CD14-positive monocyte (primary cell): ENCODE data around the gene HOXB4. TPM values are rescaled to one million over a fixed set of nuclear protein-coding genes. Genes with fewer than 3 reads are reported as not detected.
A peak's percentile ranks its signal among the peaks of the same experiment; 100 is the strongest.

Source experiments
- DNase-seq, 3 donors: peaks; one replicate each; pipeline ENCODE4 v3.0.0-alpha.2; 2011 to 2022
- H2AFZ ChIP-seq: 2 replicates; pipeline ENCODE4 v1.6.0; 2012; ENCODE audit warnings: mild to moderate bottlenecking, low read depth, low read length, inconsistent platforms; ENCODE audit not compliant: insufficient read depth, poor library complexity, severe bottlenecking
- H3K27ac ChIP-seq, 2 donors: 1 replicate in 1 of 2; 2 replicates in 1 of 2; pipeline ENCODE4 v1.5.1; 2012 to 2013; ENCODE audit warnings: low read length in 2 of 2, control low read depth in 1 of 2, inconsistent platforms in 1 of 2, low read depth in 1 of 2, mild to moderate bottlenecking in 1 of 2
- H3K27me3 ChIP-seq, 2 donors: one replicate each; pipeline versions ENCODE4 v1.6.0 to v1.6.1; 2011 to 2013; ENCODE audit warnings: low read length in 2 of 2; ENCODE audit not compliant: control insufficient read depth in 2 of 2, insufficient read depth in 2 of 2
- H3K36me3 ChIP-seq, 2 donors: replicated peaks in 1 of 2; 1 replicate in 1 of 2; 2 replicates in 1 of 2; pipeline versions ENCODE4 v1.5.1 to v1.6.1; 2012 to 2013; ENCODE audit warnings: low read length in 2 of 2, control low read depth in 1 of 2, inconsistent platforms in 1 of 2, mild to moderate bottlenecking in 1 of 2; ENCODE audit not compliant: insufficient read depth in 2 of 2, control insufficient read depth in 1 of 2
- H3K4me1 ChIP-seq, 2 donors: 1 replicate in 1 of 2; 2 replicates in 1 of 2; pipeline versions ENCODE4 v1.5.1 to v1.6.1; 2012 to 2013; ENCODE audit warnings: low read length in 2 of 2, control low read depth in 1 of 2, inconsistent platforms in 1 of 2, mild to moderate bottlenecking in 1 of 2, moderate library complexity in 1 of 2; ENCODE audit not compliant: insufficient read depth in 2 of 2, control insufficient read depth in 1 of 2
- H3K4me2 ChIP-seq: replicated peaks from 2 replicates; pipeline ENCODE3; 2012; ENCODE audit warnings: low read length, moderate library complexity, mild to moderate bottlenecking; ENCODE audit not compliant: poor library complexity, severe bottlenecking; ENCODE audit errors: extremely low read depth
- H3K4me3 ChIP-seq, 3 experiments: fragments of 200-600 bp in 1 of 3; sonication (generic) in 1 of 3; replicated peaks in 1 of 3; 1 replicate in 2 of 3; 2 replicates in 1 of 3; pipeline ENCODE4 v1.5.1; 2011 to 2013; ENCODE audit warnings: low read length in 3 of 3, mild to moderate bottlenecking in 3 of 3, control low read depth in 2 of 3, low read depth in 2 of 3, inconsistent platforms in 1 of 3, moderate library complexity in 1 of 3
- H3K79me2 ChIP-seq: 2 replicates; pipeline ENCODE4 v1.6.0; 2012; ENCODE audit warnings: mild to moderate bottlenecking, control low read depth, inconsistent platforms, low read length, moderate library complexity; ENCODE audit not compliant: insufficient read depth
- H3K9ac ChIP-seq: 2 replicates; pipeline ENCODE4 v1.6.0; 2017; ENCODE audit warnings: low read length, mild to moderate bottlenecking; ENCODE audit not compliant: insufficient read depth, poor library complexity, severe bottlenecking
- H3K9me3 ChIP-seq, 2 donors: replicated peaks in 1 of 2; 1 replicate in 1 of 2; 2 replicates in 1 of 2; pipeline versions ENCODE4 v1.5.1 to v1.6.1; 2012 to 2013; ENCODE audit warnings: low read length in 2 of 2, control low read depth in 1 of 2; ENCODE audit not compliant: control insufficient read depth in 1 of 2, insufficient read depth in 1 of 2
- H4K20me1 ChIP-seq: 2 replicates; pipeline ENCODE4 v1.6.0; 2012; ENCODE audit warnings: mild to moderate bottlenecking, low read length, control low read depth, moderate library complexity; ENCODE audit not compliant: insufficient read depth
- H3K27ac Mint-ChIP-seq, 7 donors: one replicate each; pipeline ENCODE4 v1.8.0; 2020; ENCODE audit warnings: mild to moderate bottlenecking in 7 of 7, mixed read lengths in 7 of 7, moderate library complexity in 6 of 7, inconsistent platforms in 2 of 7
- H3K27me3 Mint-ChIP-seq, 3 donors: one replicate each; pipeline ENCODE4 v1.8.0; 2021 to 2022; ENCODE audit warnings: low read depth in 3 of 3, mild to moderate bottlenecking in 3 of 3, mixed read lengths in 3 of 3, moderate library complexity in 3 of 3, inconsistent platforms in 1 of 3
- H3K36me3 Mint-ChIP-seq, 2 donors: one replicate each; pipeline ENCODE4 v1.8.0; 2020; ENCODE audit warnings: mixed read lengths in 2 of 2, inconsistent platforms in 1 of 2, mild to moderate bottlenecking in 1 of 2
- H3K4me1 Mint-ChIP-seq: one replicate; pipeline ENCODE4 v1.8.0; 2020; ENCODE audit warnings: mild to moderate bottlenecking, mixed read lengths
- H3K4me3 Mint-ChIP-seq, 2 donors: one replicate each; pipeline ENCODE4 v1.8.0; 2020; ENCODE audit warnings: mild to moderate bottlenecking in 2 of 2, mixed read lengths in 2 of 2, moderate library complexity in 1 of 2
- H3K9me3 Mint-ChIP-seq, 7 donors: one replicate each; pipeline ENCODE4 v1.8.0; 2020 to 2022; ENCODE audit warnings: mixed read lengths in 7 of 7, mild to moderate bottlenecking in 6 of 7, moderate library complexity in 6 of 7, inconsistent platforms in 2 of 7
- CTCF ChIP-seq: fragments of 200-600 bp; IDR thresholded peaks from one replicate; pipeline ENCODE4 v1.8.0; 2022; ENCODE audit warnings: antibody characterized with exemption, mild to moderate bottlenecking
- WGBS: methylation state at CpG from one replicate; pipeline ENCODE4 v1.1.5; 2013; ENCODE audit warnings: missing lambda C conversion rate; ENCODE audit not compliant: insufficient coverage; 5-methylcytosine and 5-hydroxymethylcytosine counted together
- intact Hi-C, 2 donors: fragments of 100-400 bp; cut with micrococcal nuclease; formaldehyde crosslinking; loops; one replicate each; pipeline versions ENCODE4 v1.15.0 to v1.15.1; 2023
- polyA plus RNA-seq, 3 donors: library from polyadenylated mRNA; depleted of rRNA in 1 of 3; unstranded in 2 of 3; stranded (reverse) in 1 of 3; fragments of 300-500 nt in 2 of 3; fragments of >200 nt in 1 of 3; fragmentation: Illumina TruSeq in 2 of 3; gene quantifications; 1 replicate in 2 of 3; 2 replicates in 1 of 3; pipeline ENCODE4 v1.2.3, GENCODE V29; 2012 to 2021

The HOXB4 gene
- polyA plus RNA-seq, 3 donors = 0.16 TPM; not detected in 2

- peak overlapping the region in 1 of 2 donors; percentile 99 for H3K4me3 Mint-ChIP-seq
Measured at GRCh38 chr17:48589060-48589830, 11.1 kb upstream of the HOXB4 start.

GRCh38 chr17:48588528-48588927 lies 10.4 kb upstream of the HOXB4 start:
- Mint-ChIP-seq H3K9me3 (peaks cover 0 to 34% (median 16%) of the 10 kb centered on the region in 7 donors), H3K4me1 (peaks cover 56% of the 10 kb centered on the region), H3K27me3 (peaks cover 99 to 100% (median 100%) of the 10 kb centered on the region in 3 donors), H3K4me3 (peak overlapping the region in 1 of 2 donors; percentile 99), H3K36me3 (peaks cover 8 to 44% of the 10 kb centered on the region in 2 donors), H3K27ac (no peak overlapping the region)
- Histone ChIP-seq H3K4me2 (no peak overlapping the region), H3K9ac (no peak overlapping the region), H3K4me3 (no peak overlapping the region), H2AFZ (no peak overlapping the region), H3K27me3 (peaks cover 90 to 99% of the 10 kb centered on the region in 2 donors), H3K4me1 (peaks cover 34 to 46% of the 10 kb centered on the region in 2 donors), H4K20me1 (no peaks in the 10 kb centered on the region), H3K36me3 (no peaks in the 10 kb centered on the region), H3K79me2 (no peaks in the 10 kb centered on the region), H3K9me3 (peaks cover 0 to 16% of the 10 kb centered on the region in 2 donors), H3K27ac (no peak overlapping the region)
- WGBS = no CpG with 5 or more reads among the region's 2 CpGs
- intact Hi-C loops = no loop called here
- DNase-seq = no peak
- TF ChIP-seq CTCF = no peak

More at GRCh38 chr17:48589060-48589830, 11.1 kb upstream of the HOXB4 start:
- Mint-ChIP-seq H3K9me3 (peaks cover 0 to 38% (median 16%) of the 10 kb centered on the region in 7 donors), H3K36me3 (peaks cover 8 to 40% of the 10 kb centered on the region in 2 donors), H3K27ac (no peak overlapping the region), H3K27me3 (peaks cover 100% of the 10 kb centered on the region in 3 donors), H3K4me1 (peaks cover 59% of the 10 kb centered on the region)
- Histone ChIP-seq H3K36me3 (no peaks in the 10 kb centered on the region), H3K4me1 (peaks cover 35 to 47% of the 10 kb centered on the region in 2 donors), H3K4me2 (peak overlapping the region; percentile 57), H3K27me3 (peaks cover 84 to 99% of the 10 kb centered on the region in 2 donors), H3K27ac (no peak overlapping the region), H3K9ac (no peak overlapping the region), H3K79me2 (no peaks in the 10 kb centered on the region), H3K9me3 (peaks cover 0 to 14% of the 10 kb centered on the region in 2 donors), H2AFZ (no peak overlapping the region), H3K4me3 (no peak overlapping the region), H4K20me1 (no peaks in the 10 kb centered on the region)
- 5% methylated on average over 3 of the region's 10 CpGs for WGBS
- DNase-seq = no peak
- intact Hi-C loops = no loop called here
- TF ChIP-seq CTCF = no peak
